K562 (cell line): ENCODE measurements around the gene ACBD5. TPM values are rescaled to one million over a fixed set of nuclear protein-coding genes. Genes with fewer than 3 reads are reported as not detected.

Experiments used
- CHCHD3 ChIP-seq: fragments of 250-450 bp; sonication (Bioruptor Pico); IDR thresholded peaks from 2 replicates; pipeline ENCODE4 v2.1.2; 2022; ENCODE audit warnings: mild to moderate bottlenecking
- ESRRA ChIP-seq: fragments of 450-650 bp; IDR thresholded peaks from 2 replicates; pipeline ENCODE4 v1.6.1; 2014; ENCODE audit warnings: low read depth, mild to moderate bottlenecking, moderate library complexity, borderline replicate concordance
- HCFC1 ChIP-seq: IDR thresholded peaks from 2 replicates; pipeline ENCODE4 v1.6.1; 2012; ENCODE audit warnings: low read depth, low read length, improper control_type of control experiment
- MCM3 ChIP-seq: fragments of 450-650 bp; IDR thresholded peaks from 2 replicates; pipeline ENCODE4 v1.6.1; 2016
- RBM22 ChIP-seq: fragments of 200-400 bp; formaldehyde crosslinking; IDR thresholded peaks from 2 replicates; pipeline ENCODE4 v1.6.1; 2018; ENCODE audit warnings: low read length, low read depth; ENCODE audit not compliant: poor library complexity, severe bottlenecking
- SAP30 ChIP-seq: fragments of 200-600 bp; sonication (generic); IDR thresholded peaks from 2 replicates; pipeline ENCODE4 v1.6.1; 2012; ENCODE audit warnings: borderline replicate concordance, low read depth, mild to moderate bottlenecking, moderate library complexity, low read length, control low read depth, inconsistent platforms; ENCODE audit not compliant: insufficient read depth, poor library complexity, severe bottlenecking
- ZNF12 ChIP-seq: sonication (generic); formaldehyde crosslinking; IDR thresholded peaks from 2 replicates; pipeline ENCODE4 v1.4.0; 2020; ENCODE audit warnings: mild to moderate bottlenecking, missing genetic modification reagents
- polyA plus RNA-seq, 8 experiments: library from polyadenylated mRNA; depleted of rRNA in 4 of 8; stranded (reverse) in 5 of 8; unstranded in 3 of 8; fragments of >200 nt; fragmentation: Nextera tagmentation in 2 of 8; fragmentation: Illumina TruSeq in 1 of 8; extraction: Ambion mirVana in 2 of 8; extraction: Trizol in 1 of 8; gene quantifications; 2 replicates each; pipeline versions ENCODE4 v1.2.1 to v1.2.3, GENCODE V29; 2011 to 2014; ENCODE audit warnings: inconsistent platforms in 1 of 8, missing spikeins in 1 of 8
- total RNA-seq, 7 experiments: library from RNA; depleted of rRNA in 6 of 7; stranded (reverse); fragments of >200 nt in 6 of 7; fragmentation: Illumina TruSeq in 2 of 7; extraction: Trizol in 2 of 7; gene quantifications; 2 replicates each; pipeline versions ENCODE4 v1.2.1 to v1.2.3, GENCODE V29; 2011 to 2021; ENCODE audit warnings: low replicate concordance in 1 of 7
- TF ChIP-seq, protein P1 (sequence below): sonication (generic); formaldehyde crosslinking; IDR thresholded peaks from 2 replicates; pipeline ENCODE4 v1.8.1; 2023; ENCODE audit warnings: missing genetic modification reagents, mild to moderate bottlenecking, borderline replicate concordance
- TF ChIP-seq, protein P2 (sequence below): sonication (generic); formaldehyde crosslinking; IDR thresholded peaks from 2 replicates; pipeline ENCODE4 v1.8.0; 2022; ENCODE audit warnings: missing genetic modification reagents, mild to moderate bottlenecking, borderline replicate concordance
- TF ChIP-seq, protein P3 (sequence below): fragments of 150-350 bp; IDR thresholded peaks from 2 replicates; pipeline ENCODE4 v1.6.1; 2014; ENCODE audit warnings: low read depth, mild to moderate bottlenecking, low read length, borderline replicate concordance
- TF ChIP-seq, protein P4 (sequence below): sonication (generic); formaldehyde crosslinking; IDR thresholded peaks from 2 replicates; pipeline ENCODE4 v1.8.0; 2023; ENCODE audit warnings: mild to moderate bottlenecking, missing genetic modification reagents

The ACBD5 gene
- total and polyA plus RNA-seq, 9 of the 15 experiments (the other 6 are each of a cell fraction or from before 2014, with no cell fraction given), result 1.5 to 10.3 (median 7.8) TPM

DNA sequence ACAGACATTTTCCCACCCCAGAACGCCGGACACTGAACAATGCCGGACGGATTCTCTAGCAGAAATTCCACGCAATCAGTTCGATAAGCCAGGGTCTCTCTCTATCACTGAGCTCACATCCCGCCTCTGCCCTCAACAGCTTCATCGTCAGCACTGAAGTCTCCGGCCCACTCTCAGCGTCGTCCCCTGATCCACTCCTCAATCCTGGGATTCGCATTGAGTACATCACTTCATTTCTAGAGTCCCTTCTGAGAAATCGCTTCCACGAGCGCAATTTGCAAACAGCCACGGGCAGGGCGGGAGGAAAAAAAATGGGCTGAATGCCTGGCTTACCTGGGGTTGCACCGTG, 86.8 kb downstream of the ACBD5 start (continued):
- TF ChIP-seq, protein P1, sequence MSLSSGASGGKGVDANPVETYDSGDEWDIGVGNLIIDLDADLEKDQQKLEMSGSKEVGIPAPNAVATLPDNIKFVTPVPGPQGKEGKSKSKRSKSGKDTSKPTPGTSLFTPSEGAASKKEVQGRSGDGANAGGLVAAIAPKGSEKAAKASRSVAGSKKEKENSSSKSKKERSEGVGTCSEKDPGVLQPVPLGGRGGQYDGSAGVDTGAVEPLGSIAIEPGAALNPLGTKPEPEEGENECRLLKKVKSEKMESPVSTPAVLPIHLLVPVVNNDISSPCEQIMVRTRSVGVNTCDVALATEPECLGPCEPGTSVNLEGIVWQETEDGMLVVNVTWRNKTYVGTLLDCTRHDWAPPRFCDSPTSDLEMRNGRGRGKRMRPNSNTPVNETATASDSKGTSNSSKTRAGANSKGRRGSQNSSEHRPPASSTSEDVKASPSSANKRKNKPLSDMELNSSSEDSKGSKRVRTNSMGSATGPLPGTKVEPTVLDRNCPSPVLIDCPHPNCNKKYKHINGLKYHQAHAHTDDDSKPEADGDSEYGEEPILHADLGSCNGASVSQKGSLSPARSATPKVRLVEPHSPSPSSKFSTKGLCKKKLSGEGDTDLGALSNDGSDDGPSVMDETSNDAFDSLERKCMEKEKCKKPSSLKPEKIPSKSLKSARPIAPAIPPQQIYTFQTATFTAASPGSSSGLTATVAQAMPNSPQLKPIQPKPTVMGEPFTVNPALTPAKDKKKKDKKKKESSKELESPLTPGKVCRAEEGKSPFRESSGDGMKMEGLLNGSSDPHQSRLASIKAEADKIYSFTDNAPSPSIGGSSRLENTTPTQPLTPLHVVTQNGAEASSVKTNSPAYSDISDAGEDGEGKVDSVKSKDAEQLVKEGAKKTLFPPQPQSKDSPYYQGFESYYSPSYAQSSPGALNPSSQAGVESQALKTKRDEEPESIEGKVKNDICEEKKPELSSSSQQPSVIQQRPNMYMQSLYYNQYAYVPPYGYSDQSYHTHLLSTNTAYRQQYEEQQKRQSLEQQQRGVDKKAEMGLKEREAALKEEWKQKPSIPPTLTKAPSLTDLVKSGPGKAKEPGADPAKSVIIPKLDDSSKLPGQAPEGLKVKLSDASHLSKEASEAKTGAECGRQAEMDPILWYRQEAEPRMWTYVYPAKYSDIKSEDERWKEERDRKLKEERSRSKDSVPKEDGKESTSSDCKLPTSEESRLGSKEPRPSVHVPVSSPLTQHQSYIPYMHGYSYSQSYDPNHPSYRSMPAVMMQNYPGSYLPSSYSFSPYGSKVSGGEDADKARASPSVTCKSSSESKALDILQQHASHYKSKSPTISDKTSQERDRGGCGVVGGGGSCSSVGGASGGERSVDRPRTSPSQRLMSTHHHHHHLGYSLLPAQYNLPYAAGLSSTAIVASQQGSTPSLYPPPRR (CRISPR knock-in tag), result no peak
- TF ChIP-seq ESRRA, result no peak
- TF ChIP-seq SAP30, result peak; percentile 46
- no peak for TF ChIP-seq HCFC1
- TF ChIP-seq RBM22, result no peak
- TF ChIP-seq, protein P2, sequence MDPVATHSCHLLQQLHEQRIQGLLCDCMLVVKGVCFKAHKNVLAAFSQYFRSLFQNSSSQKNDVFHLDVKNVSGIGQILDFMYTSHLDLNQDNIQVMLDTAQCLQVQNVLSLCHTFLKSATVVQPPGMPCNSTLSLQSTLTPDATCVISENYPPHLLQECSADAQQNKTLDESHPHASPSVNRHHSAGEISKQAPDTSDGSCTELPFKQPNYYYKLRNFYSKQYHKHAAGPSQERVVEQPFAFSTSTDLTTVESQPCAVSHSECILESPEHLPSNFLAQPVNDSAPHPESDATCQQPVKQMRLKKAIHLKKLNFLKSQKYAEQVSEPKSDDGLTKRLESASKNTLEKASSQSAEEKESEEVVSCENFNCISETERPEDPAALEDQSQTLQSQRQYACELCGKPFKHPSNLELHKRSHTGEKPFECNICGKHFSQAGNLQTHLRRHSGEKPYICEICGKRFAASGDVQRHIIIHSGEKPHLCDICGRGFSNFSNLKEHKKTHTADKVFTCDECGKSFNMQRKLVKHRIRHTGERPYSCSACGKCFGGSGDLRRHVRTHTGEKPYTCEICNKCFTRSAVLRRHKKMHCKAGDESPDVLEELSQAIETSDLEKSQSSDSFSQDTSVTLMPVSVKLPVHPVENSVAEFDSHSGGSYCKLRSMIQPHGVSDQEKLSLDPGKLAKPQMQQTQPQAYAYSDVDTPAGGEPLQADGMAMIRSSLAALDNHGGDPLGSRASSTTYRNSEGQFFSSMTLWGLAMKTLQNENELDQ (CRISPR knock-in tag), result no peak
- TF ChIP-seq, protein P3, sequence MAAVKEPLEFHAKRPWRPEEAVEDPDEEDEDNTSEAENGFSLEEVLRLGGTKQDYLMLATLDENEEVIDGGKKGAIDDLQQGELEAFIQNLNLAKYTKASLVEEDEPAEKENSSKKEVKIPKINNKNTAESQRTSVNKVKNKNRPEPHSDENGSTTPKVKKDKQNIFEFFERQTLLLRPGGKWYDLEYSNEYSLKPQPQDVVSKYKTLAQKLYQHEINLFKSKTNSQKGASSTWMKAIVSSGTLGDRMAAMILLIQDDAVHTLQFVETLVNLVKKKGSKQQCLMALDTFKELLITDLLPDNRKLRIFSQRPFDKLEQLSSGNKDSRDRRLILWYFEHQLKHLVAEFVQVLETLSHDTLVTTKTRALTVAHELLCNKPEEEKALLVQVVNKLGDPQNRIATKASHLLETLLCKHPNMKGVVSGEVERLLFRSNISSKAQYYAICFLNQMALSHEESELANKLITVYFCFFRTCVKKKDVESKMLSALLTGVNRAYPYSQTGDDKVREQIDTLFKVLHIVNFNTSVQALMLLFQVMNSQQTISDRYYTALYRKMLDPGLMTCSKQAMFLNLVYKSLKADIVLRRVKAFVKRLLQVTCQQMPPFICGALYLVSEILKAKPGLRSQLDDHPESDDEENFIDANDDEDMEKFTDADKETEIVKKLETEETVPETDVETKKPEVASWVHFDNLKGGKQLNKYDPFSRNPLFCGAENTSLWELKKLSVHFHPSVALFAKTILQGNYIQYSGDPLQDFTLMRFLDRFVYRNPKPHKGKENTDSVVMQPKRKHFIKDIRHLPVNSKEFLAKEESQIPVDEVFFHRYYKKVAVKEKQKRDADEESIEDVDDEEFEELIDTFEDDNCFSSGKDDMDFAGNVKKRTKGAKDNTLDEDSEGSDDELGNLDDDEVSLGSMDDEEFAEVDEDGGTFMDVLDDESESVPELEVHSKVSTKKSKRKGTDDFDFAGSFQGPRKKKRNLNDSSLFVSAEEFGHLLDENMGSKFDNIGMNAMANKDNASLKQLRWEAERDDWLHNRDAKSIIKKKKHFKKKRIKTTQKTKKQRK, result no peak
- no peak for TF ChIP-seq CHCHD3 (CRISPR knock-in tag)
- no peak for TF ChIP-seq MCM3
- TF ChIP-seq ZNF12 (CRISPR knock-in tag), result 0 out of 2 replicates have a peak, but pooled peaks have one; percentile 21
- TF ChIP-seq, protein P4, sequence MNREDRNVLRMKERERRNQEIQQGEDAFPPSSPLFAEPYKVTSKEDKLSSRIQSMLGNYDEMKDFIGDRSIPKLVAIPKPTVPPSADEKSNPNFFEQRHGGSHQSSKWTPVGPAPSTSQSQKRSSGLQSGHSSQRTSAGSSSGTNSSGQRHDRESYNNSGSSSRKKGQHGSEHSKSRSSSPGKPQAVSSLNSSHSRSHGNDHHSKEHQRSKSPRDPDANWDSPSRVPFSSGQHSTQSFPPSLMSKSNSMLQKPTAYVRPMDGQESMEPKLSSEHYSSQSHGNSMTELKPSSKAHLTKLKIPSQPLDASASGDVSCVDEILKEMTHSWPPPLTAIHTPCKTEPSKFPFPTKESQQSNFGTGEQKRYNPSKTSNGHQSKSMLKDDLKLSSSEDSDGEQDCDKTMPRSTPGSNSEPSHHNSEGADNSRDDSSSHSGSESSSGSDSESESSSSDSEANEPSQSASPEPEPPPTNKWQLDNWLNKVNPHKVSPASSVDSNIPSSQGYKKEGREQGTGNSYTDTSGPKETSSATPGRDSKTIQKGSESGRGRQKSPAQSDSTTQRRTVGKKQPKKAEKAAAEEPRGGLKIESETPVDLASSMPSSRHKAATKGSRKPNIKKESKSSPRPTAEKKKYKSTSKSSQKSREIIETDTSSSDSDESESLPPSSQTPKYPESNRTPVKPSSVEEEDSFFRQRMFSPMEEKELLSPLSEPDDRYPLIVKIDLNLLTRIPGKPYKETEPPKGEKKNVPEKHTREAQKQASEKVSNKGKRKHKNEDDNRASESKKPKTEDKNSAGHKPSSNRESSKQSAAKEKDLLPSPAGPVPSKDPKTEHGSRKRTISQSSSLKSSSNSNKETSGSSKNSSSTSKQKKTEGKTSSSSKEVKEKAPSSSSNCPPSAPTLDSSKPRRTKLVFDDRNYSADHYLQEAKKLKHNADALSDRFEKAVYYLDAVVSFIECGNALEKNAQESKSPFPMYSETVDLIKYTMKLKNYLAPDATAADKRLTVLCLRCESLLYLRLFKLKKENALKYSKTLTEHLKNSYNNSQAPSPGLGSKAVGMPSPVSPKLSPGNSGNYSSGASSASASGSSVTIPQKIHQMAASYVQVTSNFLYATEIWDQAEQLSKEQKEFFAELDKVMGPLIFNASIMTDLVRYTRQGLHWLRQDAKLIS (CRISPR knock-in tag), result peak; percentile 39; the same call in 1 of the 2 replicates
